ENCODE results near the gene SYTL3. TPM values are rescaled to one million over a fixed set of nuclear protein-coding genes. Genes with fewer than 3 reads are reported as not detected.
A peak's percentile ranks its signal among the peaks of the same experiment; 100 is the strongest.

SYTL3 gene
- total RNA-seq, 2 experiments from 2014 or later, result 151 to 163 TPM

DNA sequence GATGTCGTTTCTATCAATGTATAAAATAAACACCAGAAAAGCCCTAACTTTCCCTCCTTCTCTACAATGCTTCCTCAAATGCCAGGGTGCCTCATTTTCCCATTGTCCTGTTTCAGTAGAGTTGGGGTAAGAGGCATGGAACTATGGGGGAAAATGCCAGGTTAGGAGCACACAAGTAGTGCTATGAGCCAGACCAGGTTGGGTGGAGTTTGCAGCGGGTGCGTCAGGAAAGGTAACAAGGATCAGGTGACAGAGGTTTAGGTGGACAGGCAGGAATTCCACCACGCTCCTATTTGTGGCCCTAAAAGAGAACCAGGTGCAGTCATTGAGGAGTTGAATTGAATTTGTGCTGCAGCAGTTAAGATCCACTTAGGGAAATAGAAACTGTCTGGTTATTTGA lies 36.5 kb downstream of the SYTL3 start:
- Mint-ChIP-seq H3K4me3 (no peak overlapping the region), H3K9me3 (no peaks in the 10 kb centered on the region), H3K36me3 (ENCODE audit: low read depth) (peaks cover 67% of the 10 kb centered on the region), H3K27ac (peak overlapping the region; percentile 26), H3K27me3 (no peaks in the 10 kb centered on the region), H3K4me1 (ENCODE audit: low read depth) (peaks cover 57% of the 10 kb centered on the region)
- TF ChIP-seq, protein P1, sequence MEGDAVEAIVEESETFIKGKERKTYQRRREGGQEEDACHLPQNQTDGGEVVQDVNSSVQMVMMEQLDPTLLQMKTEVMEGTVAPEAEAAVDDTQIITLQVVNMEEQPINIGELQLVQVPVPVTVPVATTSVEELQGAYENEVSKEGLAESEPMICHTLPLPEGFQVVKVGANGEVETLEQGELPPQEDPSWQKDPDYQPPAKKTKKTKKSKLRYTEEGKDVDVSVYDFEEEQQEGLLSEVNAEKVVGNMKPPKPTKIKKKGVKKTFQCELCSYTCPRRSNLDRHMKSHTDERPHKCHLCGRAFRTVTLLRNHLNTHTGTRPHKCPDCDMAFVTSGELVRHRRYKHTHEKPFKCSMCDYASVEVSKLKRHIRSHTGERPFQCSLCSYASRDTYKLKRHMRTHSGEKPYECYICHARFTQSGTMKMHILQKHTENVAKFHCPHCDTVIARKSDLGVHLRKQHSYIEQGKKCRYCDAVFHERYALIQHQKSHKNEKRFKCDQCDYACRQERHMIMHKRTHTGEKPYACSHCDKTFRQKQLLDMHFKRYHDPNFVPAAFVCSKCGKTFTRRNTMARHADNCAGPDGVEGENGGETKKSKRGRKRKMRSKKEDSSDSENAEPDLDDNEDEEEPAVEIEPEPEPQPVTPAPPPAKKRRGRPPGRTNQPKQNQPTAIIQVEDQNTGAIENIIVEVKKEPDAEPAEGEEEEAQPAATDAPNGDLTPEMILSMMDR (IDR thresholded peaks at IDR 0.05), result no peak
- ChIA-PET POLR2A (interaction anchor here (1.4 to 2.6 kb wide), 2 partner anchors 37 to 465 kb away, joined by 3 to 8 read pairs; partner anchors contain the start of gene SYTL3), CTCF (interaction anchor here (1.3 kb wide), 1 partner anchor 18 kb away, joined by 3 read pairs; no protein-coding TSS in a partner anchor)
- intact Hi-C loops (cut with micrococcal nuclease), result loop anchor here (5.0 kb wide), 2 partner anchors 39 to 474 kb away; no protein-coding TSS in a partner anchor
- no peak for DNase-seq
- ATAC-seq, result no peak

DNA sequence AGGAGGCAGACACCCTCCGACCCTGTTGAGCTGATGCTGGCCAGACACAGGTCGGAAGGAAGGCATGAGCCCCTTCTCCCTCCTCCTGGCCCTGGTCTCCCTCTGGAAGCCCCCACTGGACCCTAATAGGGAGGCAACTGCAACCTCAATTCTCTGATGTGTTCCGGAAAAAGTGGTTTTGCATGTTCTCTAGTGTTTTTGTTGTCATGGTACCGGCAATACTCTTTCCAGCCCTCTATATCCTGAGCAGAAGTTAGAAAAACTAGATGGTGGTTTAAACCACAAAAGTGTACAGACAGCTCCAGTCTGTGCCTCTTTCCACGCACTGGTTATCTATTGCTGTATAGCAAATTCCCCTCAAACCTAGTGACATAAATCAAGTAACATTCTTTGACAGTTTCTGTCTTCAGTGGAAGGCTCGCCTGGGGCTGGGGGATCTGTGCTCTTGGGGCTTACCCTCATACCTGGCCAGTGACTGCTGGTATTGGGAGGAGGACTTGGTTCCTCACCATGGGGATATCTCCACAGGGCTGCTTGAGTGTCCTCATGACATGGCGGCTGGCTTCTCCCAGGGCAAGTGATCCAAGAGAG lies 37.0 kb downstream of the SYTL3 start:
- DNase-seq, result peak; percentile 49
- H3K27ac Mint-ChIP-seq, result peak overlapping the region; percentile 26
- peaks cover 59% of the 10 kb centered on the region for H3K4me1 Mint-ChIP-seq (ENCODE audit: low read depth)
- H3K4me3 Mint-ChIP-seq, result no peak overlapping the region
- H3K9me3 Mint-ChIP-seq, result no peaks in the 10 kb centered on the region
- ATAC-seq, result peak; percentile 87
- TF ChIP-seq, protein P1 (IDR thresholded peaks at IDR 0.05), result no peak
- ChIA-PET CTCF (interaction anchor here (0.7 to 1.8 kb wide), 3 partner anchors 17 to 43 kb away, joined by 3 to 7 read pairs (median 7); partner anchors contain the start of gene DYNLT1), POLR2A (interaction anchor here (1.2 to 2.6 kb wide), 3 partner anchors 38 to 466 kb away, joined by 3 to 8 read pairs (median 4); partner anchors contain the start of gene SYTL3)
- intact Hi-C loops (cut with micrococcal nuclease), result loop anchor here (5.0 kb wide), 2 partner anchors 40 to 475 kb away; no protein-coding TSS in a partner anchor
- H3K36me3 Mint-ChIP-seq (ENCODE audit: low read depth), result peaks cover 65% of the 10 kb centered on the region
- H3K27me3 Mint-ChIP-seq, result no peaks in the 10 kb centered on the region

DNA sequence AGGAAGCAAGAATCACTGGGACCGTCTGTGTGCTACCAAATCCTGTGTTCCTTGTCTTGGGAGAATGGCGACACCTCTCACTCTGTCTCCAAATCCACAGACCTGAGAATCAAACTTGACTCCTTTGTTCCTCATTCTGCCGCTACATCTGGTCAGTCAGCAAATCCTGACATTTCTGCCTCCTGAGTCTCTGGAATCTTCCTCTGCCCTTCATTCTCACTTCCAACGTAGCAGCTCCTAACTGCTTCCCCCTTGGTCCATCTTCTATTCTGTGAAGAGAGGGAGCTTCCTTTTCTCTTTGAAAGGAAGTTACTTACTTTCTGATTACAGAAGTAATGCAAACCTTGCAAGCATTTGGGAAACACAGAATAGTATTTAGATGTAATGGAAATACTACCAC lies 37.7 kb downstream of the SYTL3 start:
- H3K4me3 Mint-ChIP-seq, result no peak overlapping the region
- H3K27me3 Mint-ChIP-seq, result no peaks in the 10 kb centered on the region
- H3K4me1 Mint-ChIP-seq (ENCODE audit: low read depth), result peaks cover 59% of the 10 kb centered on the region
- peak overlapping the region; percentile 26 for H3K27ac Mint-ChIP-seq
- no peaks in the 10 kb centered on the region for H3K9me3 Mint-ChIP-seq
- DNase-seq, result no peak
- H3K36me3 Mint-ChIP-seq (ENCODE audit: low read depth), result peaks cover 66% of the 10 kb centered on the region
- ChIA-PET POLR2A (interaction anchor here (1.2 to 2.6 kb wide), 3 partner anchors 38 to 466 kb away, joined by 3 to 8 read pairs (median 4); partner anchors contain the start of gene SYTL3), CTCF (interaction anchor here (0.7 to 1.8 kb wide), 3 partner anchors 17 to 43 kb away, joined by 3 to 7 read pairs (median 7); partner anchors contain the start of gene DYNLT1)
- intact Hi-C loops (cut with micrococcal nuclease), result loop anchor here (5.0 kb wide), 2 partner anchors 40 to 475 kb away; no protein-coding TSS in a partner anchor
- no peak for ATAC-seq
- TF ChIP-seq, protein P1 (IDR thresholded peaks at IDR 0.05), result no peak

DNA sequence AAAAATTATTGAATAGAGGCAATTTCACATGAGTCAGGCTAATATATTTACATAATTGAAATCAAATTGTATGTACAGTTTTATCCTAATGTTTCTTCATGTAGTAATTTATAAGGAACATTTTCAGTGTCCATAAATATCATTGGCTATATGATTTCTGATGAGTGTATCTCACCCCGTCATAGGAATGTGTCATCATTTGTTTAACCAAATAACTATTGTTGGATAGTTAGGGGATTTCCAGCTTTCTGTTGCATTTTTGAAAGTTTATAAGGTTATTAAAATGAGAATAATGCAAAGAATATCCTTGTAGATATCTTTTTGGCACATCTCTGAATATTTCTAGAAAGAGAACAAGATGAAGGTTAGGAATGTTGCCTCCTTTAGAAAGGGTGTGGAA lies 39.0 kb downstream of the SYTL3 start:
- intact Hi-C loops (cut with micrococcal nuclease), result loop anchor here (5.0 kb wide), 2 partner anchors 42 to 477 kb away; no protein-coding TSS in a partner anchor
- Mint-ChIP-seq H3K9me3 (no peaks in the 10 kb centered on the region), H3K4me3 (no peak overlapping the region), H3K36me3 (ENCODE audit: low read depth) (peaks cover 55% of the 10 kb centered on the region), H3K4me1 (ENCODE audit: low read depth) (peaks cover 54% of the 10 kb centered on the region), H3K27ac (no peak overlapping the region), H3K27me3 (no peaks in the 10 kb centered on the region)
- TF ChIP-seq, protein P1 (IDR thresholded peaks at IDR 0.05), result no peak
- no peak for ATAC-seq
- POLR2A ChIA-PET, result interaction anchor here (2.6 kb wide), 1 partner anchor 40 kb away, joined by 8 read pairs; the partner anchor contains the start of gene SYTL3
- DNase-seq, result no peak
- CTCF ChIA-PET, result interaction anchor here (0.9 to 1.6 kb wide), 2 partner anchors 30 to 471 kb away, joined by 3 read pairs; no protein-coding TSS in a partner anchor

DNA sequence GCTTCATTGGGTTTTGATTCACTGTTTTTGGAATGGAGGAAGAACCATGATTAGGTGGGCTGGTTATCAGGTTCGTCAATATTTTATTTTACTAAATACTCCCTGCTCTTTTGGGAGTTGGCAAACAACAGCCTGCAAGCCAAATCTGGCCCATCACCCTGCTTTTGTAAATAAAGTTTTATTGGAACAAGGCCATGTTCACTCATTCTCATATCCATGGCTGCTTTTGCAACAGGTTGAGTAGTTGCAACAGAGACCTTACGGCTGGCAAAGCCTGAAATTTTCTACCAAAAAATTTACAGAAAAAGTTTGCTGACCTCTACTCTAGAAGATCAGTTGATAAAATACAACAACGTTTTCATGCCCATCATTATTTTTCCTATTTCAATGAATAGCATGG lies 45.1 kb downstream of the SYTL3 start:
- ChIA-PET CTCF (no interaction called here), POLR2A (no interaction called here)
- Mint-ChIP-seq H3K4me1 (ENCODE audit: low read depth) (peaks cover 24% of the 10 kb centered on the region), H3K27ac (no peak overlapping the region), H3K36me3 (ENCODE audit: low read depth) (peaks cover 35% of the 10 kb centered on the region), H3K9me3 (no peaks in the 10 kb centered on the region), H3K27me3 (no peaks in the 10 kb centered on the region), H3K4me3 (no peak overlapping the region)
- ATAC-seq (no peak), DNase-seq (no peak)
- TF ChIP-seq, protein P1 (IDR thresholded peaks at IDR 0.05), result no peak
- intact Hi-C loops (cut with micrococcal nuclease), result no loop called here
